Measurements from ENCODE around the gene RBM19.

- TF ChIP-seq SUZ12 (IDR thresholded peaks at IDR 0.05; ENCODE audit: extremely low read depth, insufficient read depth, insufficient read length): no peak
- no peak for TF ChIP-seq ZNF274 (IDR thresholded peaks at IDR 0.05; ENCODE audit: low read depth, low read length)
- no peak for TF ChIP-seq YY1 (IDR thresholded peaks at IDR 0.05; ENCODE audit: insufficient read depth, insufficient read length)
Observed at GRCh38 chr12:113815031-113815430, 151.1 kb downstream of the RBM19 start.

Measured in NT2/D1 (cell line).